HL-60 (cell line): Measurements from ENCODE around the gene KCNMA1.

Experiments used
- DNase-seq, 2 experiments: peaks; one replicate each; pipeline ENCODE4 v3.0.0-alpha.2; 2010 to 2020; ENCODE audit warnings: low read depth in 1 of 2, low spot score in 1 of 2
- H3K27ac ChIP-seq: fragments of 250-450 bp; sonication (Bioruptor Pico); replicated peaks from 2 replicates; pipeline ENCODE4 v1.5.1; 2020; ENCODE audit warnings: mild to moderate bottlenecking, moderate library complexity
- H3K27me3 ChIP-seq: fragments of 250-450 bp; sonication (Bioruptor Pico); 2 replicates; pipeline ENCODE4 v1.5.1; 2021; ENCODE audit warnings: mild to moderate bottlenecking, moderate library complexity; ENCODE audit not compliant: insufficient read depth, poor library complexity, severe bottlenecking
- H3K4me3 ChIP-seq: replicated peaks from 2 replicates; pipeline ENCODE4 v1.5.1; 2011; ENCODE audit warnings: mild to moderate bottlenecking, control low read depth, low read length; ENCODE audit not compliant: insufficient read depth
- CTCF ChIP-seq: IDR thresholded peaks from one replicate; pipeline ENCODE4 v1.5.1; 2011; ENCODE audit warnings: low read length, control low read depth, inconsistent platforms; ENCODE audit not compliant: insufficient read depth
- GABPA ChIP-seq: IDR thresholded peaks from 2 replicates; pipeline ENCODE4 v1.6.1; 2012; ENCODE audit warnings: low read depth
- POLR2AphosphoS5 ChIP-seq: IDR thresholded peaks from 2 replicates; pipeline ENCODE4 v1.6.1; 2012; ENCODE audit warnings: low read depth
- SPI1 ChIP-seq: IDR thresholded peaks from 2 replicates; pipeline ENCODE4 v1.6.1; 2012; ENCODE audit warnings: low read depth, mild to moderate bottlenecking, borderline replicate concordance
- TF ChIP-seq, protein P1 (sequence below): IDR thresholded peaks from 2 replicates; pipeline ENCODE4 v1.6.1; 2012; ENCODE audit warnings: low read depth; ENCODE audit not compliant: insufficient replicate concordance

Gene KCNMA1

GRCh38 chr10:77351386-77351785 lies 286.2 kb downstream of the KCNMA1 start:
- Histone ChIP-seq H3K27ac (no peak overlapping the region), H3K27me3 (peaks cover 2% of the 10 kb centered on the region), H3K4me3 (no peak overlapping the region)
- TF ChIP-seq CTCF (no peak), GABPA (no peak), SPI1 (no peak), POLR2AphosphoS5 (no peak)
- TF ChIP-seq, protein P1, sequence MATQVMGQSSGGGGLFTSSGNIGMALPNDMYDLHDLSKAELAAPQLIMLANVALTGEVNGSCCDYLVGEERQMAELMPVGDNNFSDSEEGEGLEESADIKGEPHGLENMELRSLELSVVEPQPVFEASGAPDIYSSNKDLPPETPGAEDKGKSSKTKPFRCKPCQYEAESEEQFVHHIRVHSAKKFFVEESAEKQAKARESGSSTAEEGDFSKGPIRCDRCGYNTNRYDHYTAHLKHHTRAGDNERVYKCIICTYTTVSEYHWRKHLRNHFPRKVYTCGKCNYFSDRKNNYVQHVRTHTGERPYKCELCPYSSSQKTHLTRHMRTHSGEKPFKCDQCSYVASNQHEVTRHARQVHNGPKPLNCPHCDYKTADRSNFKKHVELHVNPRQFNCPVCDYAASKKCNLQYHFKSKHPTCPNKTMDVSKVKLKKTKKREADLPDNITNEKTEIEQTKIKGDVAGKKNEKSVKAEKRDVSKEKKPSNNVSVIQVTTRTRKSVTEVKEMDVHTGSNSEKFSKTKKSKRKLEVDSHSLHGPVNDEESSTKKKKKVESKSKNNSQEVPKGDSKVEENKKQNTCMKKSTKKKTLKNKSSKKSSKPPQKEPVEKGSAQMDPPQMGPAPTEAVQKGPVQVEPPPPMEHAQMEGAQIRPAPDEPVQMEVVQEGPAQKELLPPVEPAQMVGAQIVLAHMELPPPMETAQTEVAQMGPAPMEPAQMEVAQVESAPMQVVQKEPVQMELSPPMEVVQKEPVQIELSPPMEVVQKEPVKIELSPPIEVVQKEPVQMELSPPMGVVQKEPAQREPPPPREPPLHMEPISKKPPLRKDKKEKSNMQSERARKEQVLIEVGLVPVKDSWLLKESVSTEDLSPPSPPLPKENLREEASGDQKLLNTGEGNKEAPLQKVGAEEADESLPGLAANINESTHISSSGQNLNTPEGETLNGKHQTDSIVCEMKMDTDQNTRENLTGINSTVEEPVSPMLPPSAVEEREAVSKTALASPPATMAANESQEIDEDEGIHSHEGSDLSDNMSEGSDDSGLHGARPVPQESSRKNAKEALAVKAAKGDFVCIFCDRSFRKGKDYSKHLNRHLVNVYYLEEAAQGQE: no peak
- DNase-seq: no peak

GRCh38 chr10:77350711-77351119 lies 286.9 kb downstream of the KCNMA1 start:
- Histone ChIP-seq H3K4me3 (no peak overlapping the region), H3K27ac (no peak overlapping the region), H3K27me3 (peaks cover 2% of the 10 kb centered on the region)
- no peak for TF ChIP-seq GABPA
- no peak for TF ChIP-seq SPI1
- no peak for TF ChIP-seq POLR2AphosphoS5
- peak in 1 of 2 experiments; percentile 13 for DNase-seq

GRCh38 chr10:77350134-77350533 lies 287.5 kb downstream of the KCNMA1 start:
- no peak for DNase-seq
- Histone ChIP-seq H3K27ac (no peak overlapping the region), H3K4me3 (no peak overlapping the region), H3K27me3 (peaks cover 2% of the 10 kb centered on the region)
- no peak for TF ChIP-seq GABPA
- TF ChIP-seq, protein P1: no peak

- no peak for DNase-seq
- H3K27ac ChIP-seq: no peak overlapping the region
- H3K4me3 ChIP-seq: no peak overlapping the region
- peaks cover 2% of the 10 kb centered on the region for H3K27me3 ChIP-seq
- no peak for TF ChIP-seq CTCF
- TF ChIP-seq POLR2AphosphoS5: no peak
- TF ChIP-seq, protein P1: no peak
- TF ChIP-seq GABPA: no peak
- TF ChIP-seq SPI1: no peak
These were observed 288.4 kb downstream of the KCNMA1 start for GRCh38 chr10:77349226-77349625.
